SHP77 treated with DMSO at 0.1 percent for 48 hours (cell line): ENCODE results near the gene SNAPC2.

Source experiments
- DNase-seq: peaks from one replicate; lab custom pipeline; 2025; lab: John Stamatoyannopoulos, UW

Gene SNAPC2, protein sequence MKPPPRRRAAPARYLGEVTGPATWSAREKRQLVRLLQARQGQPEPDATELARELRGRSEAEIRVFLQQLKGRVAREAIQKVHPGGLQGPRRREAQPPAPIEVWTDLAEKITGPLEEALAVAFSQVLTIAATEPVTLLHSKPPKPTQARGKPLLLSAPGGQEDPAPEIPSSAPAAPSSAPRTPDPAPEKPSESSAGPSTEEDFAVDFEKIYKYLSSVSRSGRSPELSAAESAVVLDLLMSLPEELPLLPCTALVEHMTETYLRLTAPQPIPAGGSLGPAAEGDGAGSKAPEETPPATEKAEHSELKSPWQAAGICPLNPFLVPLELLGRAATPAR

DNA sequence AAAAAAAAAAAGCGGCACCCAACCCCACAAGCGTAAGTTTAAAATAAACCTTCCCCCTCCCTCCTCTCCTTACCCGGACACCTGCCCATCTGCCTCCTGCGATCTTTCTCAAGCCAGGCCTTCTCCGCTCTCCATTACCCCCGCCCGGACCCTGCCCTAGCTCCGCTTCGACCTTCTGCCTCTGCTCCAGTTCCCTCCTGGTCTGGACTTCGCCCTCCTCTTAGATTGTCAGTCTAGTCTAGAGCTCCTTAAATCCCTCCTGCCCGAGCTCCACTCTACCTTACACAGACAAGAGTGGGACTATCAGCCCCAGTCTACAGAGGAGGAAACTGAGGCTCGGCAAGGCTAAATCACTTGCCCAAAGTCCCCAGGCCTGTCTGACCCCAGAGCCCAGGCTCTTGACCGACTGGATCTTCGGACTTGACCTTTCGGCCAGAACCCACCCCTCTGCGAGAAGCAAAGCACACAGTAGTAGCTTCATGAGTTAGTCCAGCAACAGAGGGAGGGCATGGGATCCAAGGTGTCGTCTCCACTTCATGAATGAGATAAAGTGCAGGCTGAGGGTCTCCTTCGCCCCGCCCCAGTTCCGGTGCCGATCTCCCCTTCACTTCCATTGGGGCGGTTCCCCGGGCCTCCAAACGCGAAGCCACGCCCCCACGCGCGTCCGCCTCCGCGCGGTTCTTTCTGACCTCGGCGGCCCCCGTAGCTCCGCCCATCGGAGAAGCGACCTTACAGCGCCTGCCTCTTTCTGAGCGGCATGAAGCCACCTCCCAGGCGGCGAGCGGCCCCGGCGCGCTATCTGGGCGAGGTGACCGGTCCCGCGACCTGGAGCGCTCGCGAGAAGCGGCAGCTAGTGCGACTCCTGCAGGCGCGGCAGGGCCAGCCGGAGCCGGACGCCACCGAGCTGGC, at the start of gene SNAPC2:
Gene SNAPC2, plus strand, starts transcription at position 729 of the 909 bp plus-strand sequence. Its CDS starts 29 bp downstream, at position 758.
- peak; percentile 79 for DNase-seq

DNA sequence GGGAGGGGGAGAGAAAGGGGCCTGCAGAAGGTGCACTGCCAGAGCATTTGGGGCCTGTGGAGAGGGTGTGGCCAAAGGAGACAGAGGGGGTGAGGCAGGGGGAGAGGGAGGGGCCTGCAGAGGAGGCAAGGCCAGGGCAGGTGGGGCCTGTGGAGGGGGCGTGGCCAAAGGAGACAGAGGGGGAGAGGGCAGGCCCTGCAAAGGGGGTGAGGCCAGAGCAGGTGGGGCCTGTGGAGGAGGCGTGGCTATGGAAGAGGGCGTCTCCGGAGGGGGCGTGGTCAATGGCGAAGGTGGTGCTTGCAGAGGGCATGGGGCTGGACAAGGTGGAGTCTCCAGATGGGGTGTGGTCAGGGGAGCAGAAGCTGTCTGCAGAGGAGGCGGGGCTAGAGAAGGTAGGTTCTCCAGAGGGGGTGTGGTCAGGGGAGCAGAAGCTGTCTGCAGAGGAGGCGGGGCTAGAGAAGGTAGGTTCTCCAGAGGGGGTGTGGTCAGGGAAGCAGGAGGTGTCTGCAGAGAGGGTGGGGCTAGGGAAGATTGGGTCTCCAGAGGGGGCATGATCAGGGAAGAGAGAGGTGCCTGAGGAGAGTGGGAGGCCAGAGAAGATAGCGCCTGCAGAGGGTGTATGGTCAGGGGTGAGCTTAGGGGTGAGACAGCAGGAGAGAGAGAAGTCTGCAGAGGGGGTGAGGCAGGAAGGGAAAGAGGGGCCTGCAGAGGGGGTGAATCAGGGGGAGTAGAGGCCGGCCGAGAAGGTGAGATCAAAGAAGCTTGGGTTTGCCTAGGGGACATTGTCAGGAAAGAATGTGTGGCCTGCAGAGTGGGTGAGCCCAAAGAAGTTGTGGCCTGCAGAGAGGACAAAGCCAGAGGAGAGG, 49.3 kb upstream of the SNAPC2 start:
- no peak for DNase-seq

DNA sequence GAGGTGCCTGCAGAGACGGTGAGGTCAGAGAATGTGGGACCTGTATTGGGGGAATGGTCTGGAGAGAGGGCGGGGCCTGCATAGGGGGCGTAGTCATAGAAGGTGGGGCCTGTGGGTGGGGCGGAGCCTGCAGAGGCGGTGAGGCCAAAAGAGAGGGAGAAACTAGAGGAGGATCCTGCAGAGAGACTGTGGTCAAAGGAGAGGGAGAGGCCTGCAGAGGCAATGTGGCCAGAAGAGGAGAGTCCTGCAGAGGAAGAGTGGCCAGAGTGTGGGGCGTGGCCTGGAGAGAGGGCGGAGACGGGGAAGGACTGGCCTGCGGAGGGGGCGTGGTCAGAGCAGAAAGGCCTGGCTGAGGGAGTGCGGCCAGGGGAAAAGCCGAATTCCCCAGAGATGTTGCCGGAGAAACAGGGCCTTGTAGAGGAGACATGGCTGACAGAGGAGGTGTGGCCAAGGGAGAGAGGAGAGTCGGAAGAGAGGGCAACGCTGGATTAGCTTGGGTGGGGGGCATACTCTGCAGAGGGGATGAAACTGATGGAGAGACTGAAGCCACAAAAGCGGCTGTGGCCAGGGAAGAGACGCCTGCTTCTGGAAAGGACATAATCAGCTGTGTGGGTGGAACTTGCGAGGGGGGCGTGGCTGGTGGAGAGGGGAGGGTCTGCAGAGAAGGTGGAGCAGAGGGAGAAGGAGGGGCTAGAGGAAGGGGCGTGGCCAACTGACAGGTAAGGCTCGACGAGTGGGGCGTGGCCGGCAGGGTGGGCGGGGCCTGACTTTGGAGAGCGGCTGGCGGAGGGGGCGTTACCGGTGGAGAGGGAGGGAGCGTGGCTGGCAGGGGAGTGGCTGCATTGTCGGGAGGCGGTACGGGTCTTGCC, 48.5 kb upstream of the SNAPC2 start:
- peak; percentile 52 for DNase-seq

DNA sequence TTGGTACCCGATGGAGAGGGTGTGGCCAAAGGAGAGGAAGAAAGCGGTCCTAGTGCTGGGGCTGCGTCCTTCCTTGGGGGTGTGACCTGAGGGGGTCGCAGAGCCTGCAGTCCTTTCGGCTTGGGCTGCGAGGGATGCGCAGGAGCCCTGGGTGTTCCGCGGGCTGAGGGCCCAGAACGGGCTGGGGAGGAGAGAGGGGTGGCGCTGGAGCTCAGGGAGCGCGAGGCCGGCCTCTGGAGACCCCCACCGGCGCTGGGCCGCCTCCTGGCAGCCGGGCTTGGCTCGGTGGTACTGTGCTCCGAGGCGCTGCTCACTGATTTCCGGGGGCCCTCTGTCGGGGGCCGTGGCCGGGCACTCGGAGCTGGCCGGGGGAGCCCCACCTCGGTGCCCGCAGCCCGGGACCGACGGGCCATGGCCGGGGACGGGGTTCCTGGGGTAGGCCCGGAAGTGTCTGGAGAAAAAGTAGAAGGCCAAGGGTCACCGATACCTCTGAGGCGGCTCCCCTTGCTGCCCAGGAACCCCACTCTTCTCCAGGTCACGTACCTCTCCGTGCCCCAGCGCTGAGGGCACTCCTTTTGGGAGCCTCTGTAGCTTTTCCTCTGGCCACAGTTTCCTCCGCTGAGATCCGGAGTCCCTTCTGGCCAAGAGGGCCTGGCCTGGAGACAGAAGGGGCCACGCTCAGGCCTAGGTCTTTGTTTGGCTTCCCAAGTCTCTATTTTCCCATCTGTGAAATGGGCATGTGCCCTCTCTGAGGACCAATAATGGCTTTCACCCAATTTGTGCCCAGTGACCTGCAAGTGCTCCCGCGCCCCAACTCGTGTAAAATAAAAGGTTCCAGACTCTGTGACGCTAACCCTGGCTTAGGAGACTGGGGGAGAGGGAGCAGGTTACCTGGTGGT, 47.6 kb upstream of the SNAPC2 start:
- no peak for DNase-seq

DNA sequence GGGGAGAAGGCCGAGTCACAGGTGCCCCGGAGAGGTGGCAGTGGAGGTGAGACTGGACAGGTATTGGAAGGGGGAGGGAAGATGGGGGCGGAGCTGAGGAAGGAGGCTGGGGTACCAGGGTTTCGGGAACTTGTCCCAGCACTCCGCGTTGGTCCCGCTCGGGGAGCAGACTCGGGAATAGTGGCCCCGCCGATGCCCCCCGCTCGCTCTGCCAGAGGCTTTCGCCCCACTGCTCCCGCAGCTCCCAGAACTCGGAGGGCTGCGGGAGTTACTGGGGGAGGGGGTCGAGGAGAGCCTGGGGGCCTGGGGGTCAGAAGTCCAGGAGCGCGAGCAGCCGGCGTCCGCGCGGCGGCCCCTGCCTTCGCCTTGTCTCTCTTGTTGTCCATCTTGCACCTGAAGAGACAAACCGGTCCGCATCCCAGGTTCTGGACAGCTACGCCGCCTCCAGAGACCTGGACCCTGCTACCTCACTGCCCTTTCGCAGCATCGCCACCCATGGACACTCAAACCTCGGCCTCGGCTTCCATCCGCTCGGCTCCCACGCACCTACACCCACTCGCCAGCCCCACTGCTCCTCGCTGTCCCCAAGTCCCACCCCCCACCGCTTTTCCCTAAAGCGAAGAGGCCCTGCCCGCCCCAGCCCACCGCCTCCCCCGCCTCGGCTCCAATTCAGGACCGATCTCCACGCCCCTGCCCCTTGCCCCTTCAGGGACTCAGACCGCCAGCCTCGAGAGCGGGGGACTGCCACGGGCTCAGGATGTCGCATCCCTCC, 46.6 kb upstream of the SNAPC2 start:
- no peak for DNase-seq

DNA sequence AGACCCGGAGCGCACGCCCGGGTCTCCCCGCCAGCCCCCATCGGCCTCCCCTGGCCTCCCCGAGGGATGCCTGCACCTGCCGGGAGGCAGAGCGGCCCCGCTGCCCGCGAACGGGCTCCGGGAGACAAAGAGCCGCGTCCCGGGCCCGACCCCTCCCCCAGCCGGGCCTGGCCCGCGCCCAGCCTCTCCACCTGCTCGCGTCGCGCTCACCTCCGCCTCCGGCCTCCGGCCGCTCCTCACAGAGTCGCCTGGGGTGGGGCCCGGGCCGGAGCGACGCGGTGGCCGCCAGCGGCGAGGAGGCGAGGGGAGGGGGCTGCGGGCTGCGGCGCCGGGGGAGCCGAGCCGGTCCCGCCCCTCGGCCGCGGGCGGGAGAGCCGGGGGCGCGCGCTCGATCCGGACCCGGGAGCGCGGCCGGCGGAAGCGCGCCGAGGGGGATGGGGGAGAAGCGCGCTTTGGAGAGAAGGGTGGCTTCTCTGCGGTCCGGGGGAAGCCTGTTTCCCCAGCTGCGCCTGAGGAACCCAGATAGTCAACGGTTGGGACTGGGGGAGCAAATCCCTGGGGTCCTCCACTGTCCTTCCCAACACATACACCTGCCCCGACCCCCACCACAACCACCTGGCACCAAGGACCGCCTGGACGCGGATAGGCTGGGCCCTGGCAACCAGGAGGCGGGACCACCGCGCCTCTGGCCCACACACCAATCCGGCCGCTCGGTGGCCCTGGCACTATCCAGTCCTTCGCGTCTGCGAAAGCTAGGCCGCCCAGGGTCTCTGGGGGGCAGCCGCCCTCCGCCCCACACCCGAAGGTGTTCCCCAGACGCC, 45.9 kb upstream of the SNAPC2 start, which contains the start of gene PRR36:
Gene PRR36, minus strand, starts transcription at position 315 of the 821 bp plus-strand sequence. CDS start 701 bp downstream, outside the sequence.
- peak; percentile 76 for DNase-seq

DNA sequence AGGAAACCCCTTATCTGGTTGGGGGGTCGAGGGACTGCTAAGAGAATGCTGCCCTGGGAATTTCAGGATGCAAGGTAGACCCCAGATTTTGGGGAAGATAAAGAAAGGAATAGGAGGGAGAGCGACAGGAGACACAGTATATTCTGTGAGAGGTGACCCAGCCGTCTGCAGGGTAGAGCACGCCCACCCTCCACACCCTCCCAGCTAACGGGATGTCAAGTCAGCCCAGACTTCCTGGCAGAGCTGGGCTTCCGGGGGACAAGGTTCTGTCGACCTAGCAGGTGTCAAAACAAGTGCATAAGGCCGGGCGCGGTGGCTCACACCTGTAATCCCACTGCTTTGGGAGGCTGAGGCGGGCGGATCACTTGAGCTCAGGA, 45.3 kb upstream of the SNAPC2 start:
- no peak for DNase-seq

DNA sequence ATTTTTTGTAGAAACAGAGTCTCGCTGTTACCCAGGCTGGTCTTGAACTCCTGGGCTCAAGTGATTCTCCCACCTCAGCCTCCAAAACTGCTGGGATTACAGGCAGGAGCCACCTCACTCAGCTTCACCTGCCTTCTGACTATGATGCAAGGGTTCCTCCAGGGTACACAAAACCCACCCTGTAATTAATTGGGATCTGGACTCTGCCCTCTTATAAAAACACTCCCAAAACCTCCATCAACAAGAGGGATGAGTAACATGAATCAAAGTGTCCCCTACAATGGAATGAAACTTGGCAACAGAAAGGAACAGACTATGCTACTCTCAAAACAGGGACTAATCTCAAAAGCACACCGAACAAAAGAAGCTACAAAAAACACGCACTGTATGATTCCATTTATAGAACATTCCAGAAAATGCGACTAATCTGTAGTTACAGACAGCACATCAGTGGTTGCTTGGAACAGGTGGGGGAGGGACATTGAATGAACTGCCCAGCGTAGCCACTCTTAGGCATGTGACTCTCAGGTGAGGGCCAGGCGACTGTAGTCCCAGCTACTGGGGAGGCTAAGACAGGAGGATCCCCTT, 42.8 kb upstream of the SNAPC2 start:
- DNase-seq = no peak

DNA sequence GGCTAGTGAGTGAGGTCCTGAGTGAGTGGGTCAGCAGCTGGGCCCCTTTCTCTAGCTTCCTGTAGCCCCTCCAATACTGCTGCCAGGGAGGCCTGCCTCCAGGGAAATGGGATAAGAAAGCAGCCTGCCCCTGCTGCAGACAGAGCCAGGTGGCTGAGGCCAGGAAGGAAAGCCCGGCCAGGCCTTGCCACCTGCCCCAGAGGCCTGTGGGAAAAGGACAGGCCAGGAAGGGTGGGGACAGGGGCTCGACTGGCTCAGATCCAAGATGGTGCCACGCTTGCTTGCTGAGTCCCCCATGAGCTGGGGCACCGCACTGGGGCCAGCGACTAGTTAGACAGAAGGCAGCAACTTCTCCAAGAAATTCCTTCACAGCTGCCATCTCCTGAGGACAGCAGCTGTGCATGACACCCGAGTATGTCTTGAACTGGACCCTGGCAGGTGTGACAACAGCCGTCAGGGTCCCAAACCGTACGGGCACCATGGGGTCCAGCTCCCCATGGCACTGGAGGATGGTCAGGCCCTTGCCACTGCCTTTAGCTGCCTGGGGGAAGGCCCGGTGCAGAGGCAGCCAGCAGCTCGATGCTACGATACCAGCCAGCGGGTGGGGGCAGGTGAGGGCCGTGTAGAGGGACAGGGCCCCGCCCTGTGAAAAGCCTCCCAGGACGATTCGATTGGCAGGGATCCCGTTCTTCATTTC, 40.9 kb upstream of the SNAPC2 start:
- no peak for DNase-seq

DNA sequence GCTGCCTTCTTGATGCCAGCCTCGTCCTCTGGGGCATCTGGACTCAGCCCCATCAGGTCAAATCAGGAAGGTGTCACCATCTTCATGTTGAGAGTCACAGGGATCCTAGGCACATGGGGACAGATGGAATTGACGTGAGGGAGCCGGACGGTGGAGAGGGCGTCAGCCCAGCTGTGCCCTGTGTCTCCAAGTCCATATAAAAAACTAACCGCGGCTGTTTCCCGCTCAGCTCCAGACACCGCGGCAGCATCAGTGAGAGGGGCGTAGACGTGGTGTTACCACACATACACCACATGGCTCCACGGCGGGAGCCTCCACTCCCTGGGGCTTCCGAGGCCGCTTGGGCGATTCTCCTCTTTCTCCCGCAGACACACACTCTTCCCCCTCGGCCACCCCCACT, 40.3 kb upstream of the SNAPC2 start:
- no peak for DNase-seq

DNA sequence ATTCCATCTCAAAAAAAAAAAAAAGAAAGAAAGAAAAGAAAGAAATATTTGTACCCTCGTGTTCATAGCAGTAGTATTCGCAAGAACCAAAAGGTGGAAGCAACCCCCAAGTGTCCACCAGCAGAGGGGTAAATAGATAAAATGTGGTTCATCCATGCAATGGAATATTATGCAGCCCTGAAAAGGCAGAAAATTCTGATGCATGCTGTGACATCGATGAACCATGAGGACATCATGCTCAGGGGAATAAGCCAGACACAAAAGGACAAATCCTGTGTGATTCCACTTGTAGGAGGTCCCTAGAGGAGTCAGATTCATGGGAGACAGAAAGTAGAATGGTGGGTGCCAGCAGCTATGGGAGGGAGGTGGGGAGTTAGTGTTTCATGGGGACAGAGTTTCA, 38.2 kb upstream of the SNAPC2 start:
- DNase-seq = no peak

DNA sequence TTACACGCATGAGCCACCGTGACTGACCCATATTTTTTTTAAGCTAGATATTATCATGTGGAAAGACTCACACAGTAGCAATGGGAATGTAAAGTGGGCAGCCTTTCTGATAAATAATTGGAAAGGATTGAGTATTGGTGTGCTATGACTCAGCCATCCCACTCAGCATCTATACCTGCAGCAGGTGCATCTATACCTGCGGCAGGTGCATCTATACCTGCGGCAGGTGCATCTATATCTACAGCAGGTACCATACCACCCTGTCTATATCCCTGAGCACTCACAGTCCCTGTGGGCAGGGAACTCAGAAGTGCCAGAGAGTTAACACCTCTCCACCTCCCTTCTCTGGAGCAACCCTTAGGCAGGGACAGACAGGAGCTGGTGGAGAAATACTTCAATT, 37.0 kb upstream of the SNAPC2 start:
- DNase-seq = no peak

DNA sequence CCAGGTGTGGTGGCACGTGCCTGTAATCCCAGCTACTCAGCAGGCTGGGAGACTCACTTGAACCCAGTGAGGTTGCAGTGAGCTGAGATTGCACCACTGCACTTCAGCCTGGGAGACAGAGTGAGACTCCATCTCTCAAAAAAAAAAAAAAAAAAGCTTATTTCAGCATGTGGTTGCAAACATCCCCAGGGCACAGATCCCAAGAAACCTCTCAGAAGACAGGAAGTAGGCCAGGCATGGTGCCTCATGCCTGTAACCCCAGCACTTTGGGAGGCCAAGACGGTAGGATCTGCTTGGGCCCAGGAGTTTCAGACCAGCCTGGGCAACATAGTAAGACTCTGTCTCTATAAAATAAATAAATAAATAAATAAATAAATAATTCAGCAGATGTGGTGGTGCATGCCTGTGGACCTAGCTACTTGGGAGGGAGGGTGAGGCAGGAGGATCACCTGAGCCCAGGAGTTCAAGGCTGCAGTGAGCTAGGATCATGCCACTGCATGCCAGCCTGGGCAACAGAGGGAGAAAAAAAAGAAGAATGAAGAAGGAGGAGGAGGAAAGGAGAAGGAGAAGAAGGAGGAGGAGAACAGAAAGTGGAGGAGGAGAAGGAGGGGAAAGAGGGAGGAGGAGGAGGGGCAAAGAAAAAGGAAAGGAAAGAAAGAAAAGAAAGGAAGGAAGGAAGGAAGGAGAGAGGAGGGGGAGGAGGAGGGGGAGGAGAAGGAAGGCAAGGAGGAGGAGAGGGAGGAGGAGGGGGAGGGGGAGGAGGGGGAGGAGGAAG, 36.2 kb upstream of the SNAPC2 start:
- no peak for DNase-seq

DNA sequence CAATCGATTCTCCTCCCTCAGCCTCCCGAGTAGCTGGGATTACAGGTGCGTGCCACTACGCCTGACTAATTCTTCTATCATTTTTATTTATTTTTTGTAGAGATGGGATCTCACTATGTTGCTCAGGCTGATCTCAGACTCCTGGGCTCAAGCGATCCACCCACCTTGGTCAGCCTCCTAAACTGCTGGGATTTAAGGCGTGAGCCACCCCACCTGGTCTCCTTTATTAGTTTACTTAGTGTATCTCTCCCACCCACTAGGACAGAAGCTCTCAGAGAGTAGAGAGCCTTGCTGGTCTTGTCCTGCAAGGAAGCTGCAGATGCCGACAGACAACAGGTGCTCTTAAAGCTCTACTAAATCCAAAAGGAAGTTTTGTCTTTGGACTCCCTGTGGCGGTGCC, 34.3 kb upstream of the SNAPC2 start:
- no peak for DNase-seq

DNA sequence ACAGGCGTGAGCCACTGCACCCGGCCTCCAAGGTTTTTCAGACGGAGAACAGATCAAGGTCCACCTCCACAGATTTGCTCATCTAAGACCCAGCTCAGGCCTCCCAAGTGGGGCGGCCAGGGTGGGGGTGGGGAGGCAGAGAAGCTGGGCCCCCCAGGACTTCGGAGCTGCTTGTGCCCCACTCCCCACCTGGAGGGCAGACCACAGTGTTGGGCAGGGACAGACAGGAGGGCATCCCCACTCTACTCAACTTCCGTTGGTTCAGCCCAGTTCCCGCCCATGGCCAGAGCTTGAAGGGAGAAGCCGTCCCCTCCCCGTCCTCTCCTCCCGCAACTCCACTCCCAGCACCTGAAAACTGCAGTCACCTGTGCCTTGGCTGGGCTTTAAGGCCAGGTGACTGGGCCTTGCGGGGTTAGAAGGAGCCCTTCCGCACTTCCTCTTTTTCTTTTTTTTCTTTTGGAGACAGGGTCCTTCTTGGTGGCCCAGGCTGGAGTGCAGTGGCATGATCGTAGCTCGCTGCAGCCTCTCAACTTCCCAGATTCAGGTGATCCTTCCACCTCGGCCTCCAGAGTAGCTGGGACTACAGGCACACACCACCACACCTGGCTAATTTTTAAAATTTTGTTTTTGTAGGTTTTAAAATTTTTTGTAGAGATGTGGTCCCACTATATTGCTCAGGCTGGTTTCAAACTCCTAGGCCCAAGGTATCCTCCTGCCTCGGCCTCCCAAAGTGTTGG, 32.6 kb upstream of the SNAPC2 start:
- no peak for DNase-seq
